RWPE2 (cell line): ENCODE results near the gene C14orf93.
A peak's percentile ranks its signal among the peaks of the same experiment; 100 is the strongest.

ENCODE experiments used
- ATAC-seq: fragments of 200-7000 bp; cut with Tn5 transposase; 3 replicates; pipeline ENCODE4 v1.9.1; 2021; ENCODE audit warnings: low read depth
- DNase-seq: peaks from one replicate; pipeline ENCODE4 v3.0.0-alpha.2; 2020; ENCODE audit warnings: low spot score
- H3K27ac ChIP-seq: fragments of 450-650 bp; 2 replicates; pipeline ENCODE4 v1.5.1; 2017; ENCODE audit warnings: mild to moderate bottlenecking; ENCODE audit not compliant: poor library complexity, severe bottlenecking
- H3K27me3 ChIP-seq: fragments of 250-450 bp; sonication (Bioruptor Pico); 2 replicates; pipeline ENCODE4 v1.5.1; 2021; ENCODE audit warnings: mild to moderate bottlenecking, moderate library complexity; ENCODE audit not compliant: insufficient read depth, poor library complexity, severe bottlenecking
- H3K36me3 ChIP-seq: fragments of 250-450 bp; sonication (Bioruptor Pico); 2 replicates; pipeline ENCODE4 v1.5.1; 2020; ENCODE audit warnings: low read depth, mild to moderate bottlenecking, moderate library complexity
- H3K4me1 ChIP-seq: fragments of 250-450 bp; sonication (Bioruptor Pico); 2 replicates; pipeline ENCODE4 v1.5.1; 2021; ENCODE audit warnings: mild to moderate bottlenecking, moderate library complexity; ENCODE audit not compliant: insufficient read depth, poor library complexity, severe bottlenecking
- H3K4me3 ChIP-seq: fragments of 250-450 bp; sonication (Bioruptor Pico); 2 replicates; pipeline ENCODE4 v1.5.1; 2021; ENCODE audit warnings: mild to moderate bottlenecking, moderate library complexity; ENCODE audit not compliant: severe bottlenecking
- H3K9me3 ChIP-seq: fragments of 250-450 bp; sonication (Bioruptor Pico); 2 replicates; pipeline ENCODE4 v1.5.1; 2021; ENCODE audit warnings: mild to moderate bottlenecking, moderate library complexity; ENCODE audit not compliant: severe bottlenecking
- CTCF ChIP-seq: fragments of 450-650 bp; IDR thresholded peaks from one replicate; pipeline ENCODE4 v1.5.1; 2017; ENCODE audit warnings: mild to moderate bottlenecking, moderate library complexity; ENCODE audit not compliant: poor library complexity, severe bottlenecking

The C14orf93 gene

GRCh38 chr14:22996768-22997654, 12.9 kb downstream of the C14orf93 start:
- H3K36me3 ChIP-seq: peaks cover 14% of the 10 kb centered on the region; the same call in 1 of the 2 replicates
- DNase-seq: no peak
- no peaks in the 10 kb centered on the region for H3K9me3 ChIP-seq
- H3K27ac ChIP-seq: no peak overlapping the region
- H3K4me3 ChIP-seq: no peak overlapping the region
- H3K4me1 ChIP-seq: peaks cover 5% of the 10 kb centered on the region
- no peak for ATAC-seq
- TF ChIP-seq CTCF: no peak
- H3K27me3 ChIP-seq: no peaks in the 10 kb centered on the region

- TF ChIP-seq CTCF: no peak
- ATAC-seq (no peak), DNase-seq (no peak)
- H3K36me3 ChIP-seq: peaks cover 22% of the 10 kb centered on the region; the same call in 1 of the 2 replicates
- H3K4me1 ChIP-seq: peaks cover 5% of the 10 kb centered on the region
- H3K27ac ChIP-seq: no peak overlapping the region
- no peak overlapping the region for H3K4me3 ChIP-seq
- H3K27me3 ChIP-seq: no peaks in the 10 kb centered on the region
- no peaks in the 10 kb centered on the region for H3K9me3 ChIP-seq
These were observed 13.9 kb downstream of the C14orf93 start for GRCh38 chr14:22995889-22996625.

- Histone ChIP-seq H3K27me3 (no peaks in the 10 kb centered on the region), H3K36me3 (peaks cover 25% of the 10 kb centered on the region; the same call in 1 of the 2 replicates), H3K9me3 (no peaks in the 10 kb centered on the region), H3K4me3 (no peak overlapping the region), H3K27ac (peak overlapping the region; percentile 29), H3K4me1 (peaks cover 5% of the 10 kb centered on the region)
- ATAC-seq (peak; percentile 80), DNase-seq (no peak)
- peak; percentile 92 for TF ChIP-seq CTCF
These were observed 15.1 kb downstream of the C14orf93 start for GRCh38 chr14:22994762-22995275.

DNA sequence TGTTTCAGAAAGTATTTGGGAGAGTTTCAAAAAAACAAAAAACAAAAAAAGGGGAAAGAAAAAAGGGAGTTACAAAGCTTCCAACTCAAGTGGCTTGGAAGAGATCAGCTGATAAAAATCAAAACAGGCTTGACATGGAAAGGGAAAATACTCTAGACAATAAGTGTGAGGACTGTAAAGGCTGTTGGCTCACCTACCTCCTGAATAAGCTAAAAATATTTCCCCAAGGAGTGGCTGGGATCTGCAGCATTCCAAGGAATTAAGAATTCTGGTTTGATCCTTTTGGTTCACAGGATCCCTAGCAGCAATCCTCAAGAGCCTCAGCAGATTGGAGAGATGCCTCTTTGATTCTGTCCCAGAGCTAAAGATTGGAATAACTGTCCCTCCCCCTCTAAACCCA, 16.4 kb downstream of the C14orf93 start:
- DNase-seq (no peak), ATAC-seq (no peak)
- H3K4me1 ChIP-seq: peaks cover 5% of the 10 kb centered on the region
- TF ChIP-seq CTCF: no peak
- no peaks in the 10 kb centered on the region for H3K9me3 ChIP-seq
- H3K4me3 ChIP-seq: no peak overlapping the region
- no peak overlapping the region for H3K27ac ChIP-seq
- peaks cover 32% of the 10 kb centered on the region; the same call in 1 of the 2 replicates for H3K36me3 ChIP-seq
- no peaks in the 10 kb centered on the region for H3K27me3 ChIP-seq
